ENCODE measurements around the gene KRT16. TPM values are rescaled to one million over a fixed set of nuclear protein-coding genes. Genes with fewer than 3 reads are reported as not detected.
"Not testable (repeated sequence)": the region's sequence is repeated elsewhere in the genome, so short reads cannot be mapped to it uniquely, and the experiment has no call there.

The KRT16 gene
- total and polyA plus RNA-seq, 10 of the 15 experiments (the other 5 are each of a cell fraction or from before 2014, with no cell fraction given) = 0.07 TPM; not detected in 9

DNA sequence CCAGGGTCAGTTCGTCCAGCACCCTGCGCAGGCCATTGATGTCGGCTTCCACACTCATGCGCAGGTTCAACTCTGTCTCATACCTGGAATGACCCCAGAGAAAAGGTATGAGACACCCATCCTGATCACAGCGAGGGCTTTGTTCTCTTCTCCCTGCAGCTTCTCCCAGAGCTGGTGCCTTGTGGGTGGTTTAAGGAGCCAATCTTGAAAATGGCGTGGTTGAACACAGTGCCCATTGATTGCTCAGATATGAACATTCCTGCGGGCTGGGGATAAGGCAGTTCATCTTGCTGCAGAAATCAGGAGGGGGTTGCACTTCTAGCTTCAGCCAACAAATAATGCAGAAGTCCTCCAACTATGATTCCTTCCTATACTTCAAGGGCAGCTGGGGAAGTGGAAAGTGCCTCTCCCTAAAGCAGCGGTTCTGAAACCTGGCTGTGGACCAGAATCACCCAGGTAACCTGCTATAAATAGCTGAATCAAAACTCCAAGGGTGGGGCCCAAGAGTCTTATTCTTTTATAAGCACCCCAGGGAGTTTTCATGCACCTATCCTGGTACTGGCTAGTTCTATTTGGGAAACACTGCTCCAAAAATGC, 28.1 kb downstream of the KRT16 start:
- DNase-seq (ENCODE audit: low read depth, low spot score); H3K4me1 ChIP-seq (ENCODE audit: control insufficient read depth, insufficient read depth, low read length); H3K27me3 ChIP-seq (replicated peaks in 1 of 2; ENCODE audit: control insufficient read depth in 2 of 2, insufficient read depth in 2 of 2, low read length in 1 of 2); H2AFZ ChIP-seq (ENCODE audit: control insufficient read depth, low read depth, low read length); in situ Hi-C loops (cut with MboI); RAD21 ChIA-PET (ENCODE audit: unreplicated experiment); H3K9ac ChIP-seq (ENCODE audit: control insufficient read depth, insufficient read depth, low read length); H4K20me1 ChIP-seq (ENCODE audit: control insufficient read depth, insufficient read depth); FAIRE-seq; H3K4me2 ChIP-seq (ENCODE audit: control insufficient read depth, insufficient read depth); ATAC-seq; H3K79me2 ChIP-seq (ENCODE audit: control insufficient read depth, insufficient read depth, low read length); intact Hi-C loops (cut with micrococcal nuclease; ENCODE audit: unreplicated experiment); BruUV-seq (replicated peaks); POLR2A ChIA-PET; H3K27ac ChIP-seq (ENCODE audit: control insufficient read depth, insufficient read depth); H3K9me3 ChIP-seq (replicated peaks; ENCODE audit: control insufficient read depth, insufficient read depth, low read length); H3K4me3 ChIP-seq; SMC1A ChIA-PET (ENCODE audit: uncharacterized antibody, unreplicated experiment); H3K36me3 ChIP-seq (ENCODE audit: control insufficient read depth in 2 of 2, insufficient read depth in 2 of 2, low read length in 1 of 2): not testable (repeated sequence)
- CTCF ChIA-PET = interaction anchor here (0.8 kb wide), 1 partner anchor 9 kb away, joined by 3 read pairs; no protein-coding TSS in a partner anchor
- 24% methylated on average over 8 of the region's 8 CpGs for WGBS (ENCODE audit: insufficient coverage, insufficient replicate concordance, low lambda C conversion rate, missing lambda C conversion rate)

DNA sequence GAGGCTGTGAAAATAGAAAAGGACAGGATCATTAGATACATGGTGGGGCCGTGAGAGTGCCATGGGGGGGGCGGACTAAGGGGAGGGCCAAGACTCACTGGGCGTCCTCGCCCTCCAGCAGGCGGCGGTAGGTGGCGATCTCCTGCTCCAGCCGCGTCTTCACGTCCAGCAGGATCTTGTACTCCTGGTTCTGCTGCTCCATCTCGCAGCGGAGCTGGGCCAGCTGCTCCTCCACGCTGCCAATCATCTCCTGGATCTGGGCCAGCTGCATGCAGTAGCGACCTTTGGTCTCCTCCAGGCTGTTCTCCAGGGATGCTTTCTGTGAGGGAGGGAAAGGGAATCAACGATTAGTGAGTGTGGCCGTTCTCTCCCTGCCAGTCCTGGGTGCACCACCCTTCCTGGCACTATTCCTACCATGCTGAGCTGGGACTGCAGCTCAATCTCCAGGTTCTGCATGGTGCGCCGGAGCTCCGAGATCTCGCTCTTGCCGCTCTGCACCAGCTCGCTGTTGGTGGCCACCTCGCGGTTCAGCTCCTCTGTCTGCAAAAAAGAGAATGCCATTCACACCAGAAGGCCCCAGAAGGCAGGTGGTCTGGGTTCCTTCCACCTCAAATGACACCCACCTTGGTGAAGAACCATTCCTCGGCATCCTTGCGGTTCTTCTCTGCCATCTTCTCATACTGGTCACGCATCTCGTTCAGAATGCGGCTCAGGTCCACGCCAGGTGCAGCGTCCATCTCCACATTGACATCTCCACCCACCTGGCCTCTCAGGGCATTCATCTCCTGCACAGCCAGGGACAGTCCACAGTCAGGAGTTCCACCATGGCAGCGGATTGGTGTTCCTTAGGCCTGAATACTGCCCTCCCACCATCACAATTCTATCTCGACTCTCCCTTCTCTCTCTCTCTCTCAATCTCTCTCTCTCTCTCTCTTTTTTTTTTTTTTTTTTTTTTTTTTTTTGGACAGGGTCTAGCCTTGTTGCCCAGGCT, 29.1 kb downstream of the KRT16 start:
- in situ Hi-C loops (cut with MboI) = no loop called here
- Histone ChIP-seq H3K9me3 (replicated peaks; ENCODE audit: control insufficient read depth, insufficient read depth, low read length) (no peaks in the 10 kb centered on the region), H3K36me3 (ENCODE audit: control insufficient read depth in 2 of 2, insufficient read depth in 2 of 2, low read length in 1 of 2) (no peaks in the 10 kb centered on the region), H3K4me3 (no peak overlapping the region), H3K9ac (ENCODE audit: control insufficient read depth, insufficient read depth, low read length) (no peak overlapping the region), H2AFZ (ENCODE audit: control insufficient read depth, low read depth, low read length) (no peak overlapping the region), H3K79me2 (ENCODE audit: control insufficient read depth, insufficient read depth, low read length) (no peaks in the 10 kb centered on the region), H3K27me3 (replicated peaks in 1 of 2; ENCODE audit: control insufficient read depth in 2 of 2, insufficient read depth in 2 of 2, low read length in 1 of 2) (peaks cover 0 to 2% of the 10 kb centered on the region in 2 experiments; a peak in 3 of 4 replicates), H3K27ac (ENCODE audit: control insufficient read depth, insufficient read depth) (no peak overlapping the region), H3K4me1 (ENCODE audit: control insufficient read depth, insufficient read depth, low read length) (no peaks in the 10 kb centered on the region), H3K4me2 (ENCODE audit: control insufficient read depth, insufficient read depth) (no peak overlapping the region), H4K20me1 (ENCODE audit: control insufficient read depth, insufficient read depth) (no peaks in the 10 kb centered on the region)
- 49% methylated on average over 32 of the region's 33 CpGs for WGBS (ENCODE audit: insufficient coverage, insufficient replicate concordance, low lambda C conversion rate, missing lambda C conversion rate)
- ATAC-seq = no peak
- intact Hi-C loops (cut with micrococcal nuclease; ENCODE audit: unreplicated experiment) = no loop called here
- ChIA-PET SMC1A (ENCODE audit: uncharacterized antibody, unreplicated experiment) (no interaction called here), RAD21 (ENCODE audit: unreplicated experiment) (no interaction called here), POLR2A (no interaction called here), CTCF (interaction anchor here (1.1 kb wide), 1 partner anchor 77 kb away, joined by 3 read pairs; no protein-coding TSS in a partner anchor)
- DNase-seq (ENCODE audit: low read depth, low spot score) = no peak
- TF ChIP-seq EZH2 (IDR thresholded peaks at IDR 0.05; ENCODE audit: borderline replicate concordance, control insufficient read depth, low read depth, low read length) (no peak), BACH1 (IDR thresholded peaks at IDR 0.05; ENCODE audit: borderline replicate concordance) (no peak), NFYB (IDR thresholded peaks at IDR 0.05; ENCODE audit: insufficient read depth, low read depth, low read length) (no peak), CEBPB (IDR thresholded peaks at IDR 0.05; ENCODE audit: borderline replicate concordance in 1 of 2, low read depth in 2 of 2, low read length in 2 of 2) (no peak), YY1 (IDR thresholded peaks at IDR 0.05; ENCODE audit: low read depth, low read length) (no peak), POLR2AphosphoS2 (IDR thresholded peaks at IDR 0.05; ENCODE audit: low read depth, low read length) (no peak), CREM (IDR thresholded peaks at IDR 0.05; ENCODE audit: low read depth) (no peak), LARP7 (IDR thresholded peaks at IDR 0.05) (no peak)
- TF ChIP-seq, protein P1, sequence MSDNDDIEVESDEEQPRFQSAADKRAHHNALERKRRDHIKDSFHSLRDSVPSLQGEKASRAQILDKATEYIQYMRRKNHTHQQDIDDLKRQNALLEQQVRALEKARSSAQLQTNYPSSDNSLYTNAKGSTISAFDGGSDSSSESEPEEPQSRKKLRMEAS (IDR thresholded peaks at IDR 0.05; ENCODE audit: low read depth, low read length) = no peak
- no peak for FAIRE-seq
- no TSS peak for BruUV-seq (replicated peaks)
